RWPE2 (cell line): ENCODE results near the gene HPS5.
"Not testable (repeated sequence)": the region's sequence is repeated elsewhere in the genome, so short reads cannot be mapped to it uniquely, and the experiment has no call there.

Source experiments
- ATAC-seq: fragments of 200-7000 bp; cut with Tn5 transposase; 3 replicates; pipeline ENCODE4 v1.9.1; 2021; ENCODE audit warnings: low read depth
- DNase-seq: peaks from one replicate; pipeline ENCODE4 v3.0.0-alpha.2; 2020; ENCODE audit warnings: low spot score
- H3K27ac ChIP-seq: fragments of 450-650 bp; 2 replicates; pipeline ENCODE4 v1.5.1; 2017; ENCODE audit warnings: mild to moderate bottlenecking; ENCODE audit not compliant: poor library complexity, severe bottlenecking
- H3K27me3 ChIP-seq: fragments of 250-450 bp; sonication (Bioruptor Pico); 2 replicates; pipeline ENCODE4 v1.5.1; 2021; ENCODE audit warnings: mild to moderate bottlenecking, moderate library complexity; ENCODE audit not compliant: insufficient read depth, poor library complexity, severe bottlenecking
- H3K36me3 ChIP-seq: fragments of 250-450 bp; sonication (Bioruptor Pico); 2 replicates; pipeline ENCODE4 v1.5.1; 2020; ENCODE audit warnings: low read depth, mild to moderate bottlenecking, moderate library complexity
- H3K4me1 ChIP-seq: fragments of 250-450 bp; sonication (Bioruptor Pico); 2 replicates; pipeline ENCODE4 v1.5.1; 2021; ENCODE audit warnings: mild to moderate bottlenecking, moderate library complexity; ENCODE audit not compliant: insufficient read depth, poor library complexity, severe bottlenecking
- H3K4me3 ChIP-seq: fragments of 250-450 bp; sonication (Bioruptor Pico); 2 replicates; pipeline ENCODE4 v1.5.1; 2021; ENCODE audit warnings: mild to moderate bottlenecking, moderate library complexity; ENCODE audit not compliant: severe bottlenecking
- H3K9me3 ChIP-seq: fragments of 250-450 bp; sonication (Bioruptor Pico); 2 replicates; pipeline ENCODE4 v1.5.1; 2021; ENCODE audit warnings: mild to moderate bottlenecking, moderate library complexity; ENCODE audit not compliant: severe bottlenecking
- CTCF ChIP-seq: fragments of 450-650 bp; IDR thresholded peaks from one replicate; pipeline ENCODE4 v1.5.1; 2017; ENCODE audit warnings: mild to moderate bottlenecking, moderate library complexity; ENCODE audit not compliant: poor library complexity, severe bottlenecking

HPS5 gene

GRCh38 chr11:18280438-18281045 lies 41.4 kb downstream of the HPS5 start:
- H3K4me3 ChIP-seq = no peak overlapping the region
- H3K36me3 ChIP-seq = peaks cover 54% of the 10 kb centered on the region
- H3K9me3 ChIP-seq = no peaks in the 10 kb centered on the region
- DNase-seq (no peak), ATAC-seq (no peak)
- no peaks in the 10 kb centered on the region for H3K4me1 ChIP-seq
- H3K27ac ChIP-seq = no peak overlapping the region
- no peak for TF ChIP-seq CTCF
- H3K27me3 ChIP-seq = no peaks in the 10 kb centered on the region

- no peak overlapping the region for H3K4me3 ChIP-seq
- H3K27ac ChIP-seq = no peak overlapping the region
- ATAC-seq = no peak
- H3K9me3 ChIP-seq = no peaks in the 10 kb centered on the region
- no peaks in the 10 kb centered on the region for H3K4me1 ChIP-seq
- H3K27me3 ChIP-seq = no peaks in the 10 kb centered on the region
- no peak for TF ChIP-seq CTCF
- DNase-seq = no peak
- peaks cover 30% of the 10 kb centered on the region for H3K36me3 ChIP-seq
These were observed 44.2 kb downstream of the HPS5 start for GRCh38 chr11:18277565-18278271.

GRCh38 chr11:18271206-18271605 lies 50.7 kb downstream of the HPS5 start:
- no peak overlapping the region for H3K27ac ChIP-seq
- H3K27me3 ChIP-seq = no peaks in the 10 kb centered on the region
- H3K36me3 ChIP-seq = no peaks in the 10 kb centered on the region
- H3K9me3 ChIP-seq = no peaks in the 10 kb centered on the region
- ATAC-seq = no peak
- TF ChIP-seq CTCF = no peak
- no peak for DNase-seq
- H3K4me3 ChIP-seq = no peak overlapping the region
- no peaks in the 10 kb centered on the region for H3K4me1 ChIP-seq

GRCh38 chr11:18270102-18270501 lies 51.8 kb downstream of the HPS5 start:
- Histone ChIP-seq H3K4me1 (peaks cover 6% of the 10 kb centered on the region), H3K9me3 (no peaks in the 10 kb centered on the region), H3K27ac (no peak overlapping the region), H3K36me3 (no peaks in the 10 kb centered on the region), H3K27me3 (no peaks in the 10 kb centered on the region), H3K4me3 (no peak overlapping the region)
- peak; percentile 12 for TF ChIP-seq CTCF
- ATAC-seq (0 out of 3 replicates have a peak, but pooled peaks have one; percentile 9), DNase-seq (no peak)

- not testable (repeated sequence) for H3K9me3 ChIP-seq, DNase-seq, H3K4me3 ChIP-seq, H3K27me3 ChIP-seq, H3K4me1 ChIP-seq, H3K36me3 ChIP-seq, H3K27ac ChIP-seq, ATAC-seq
These were observed 52.7 kb downstream of the HPS5 start for GRCh38 chr11:18269252-18269651.

GRCh38 chr11:18267335-18268133 lies 54.4 kb downstream of the HPS5 start:
- DNase-seq, H3K27me3 ChIP-seq, H3K27ac ChIP-seq, H3K9me3 ChIP-seq, H3K4me3 ChIP-seq, H3K36me3 ChIP-seq, H3K4me1 ChIP-seq: not testable (repeated sequence)
- peak; percentile 67 for ATAC-seq
